SK-MEL-5 (cell line): ENCODE measurements around the gene PRDM5. TPM values are rescaled to one million over a fixed set of nuclear protein-coding genes. Genes with fewer than 3 reads are reported as not detected.
A peak's percentile ranks its signal among the peaks of the same experiment; 100 is the strongest.

Source experiments
- DNase-seq: peaks from one replicate; pipeline ENCODE4 v3.0.0-alpha.2; 2016; ENCODE audit warnings: low read depth, low spot score
- in situ Hi-C: cut with HindIII; loops from 2 replicates; pipeline ENCODE4 v1.10.0; 2016; ENCODE audit warnings: low sequenced_read_pairs, high pct_unique_total_duplicates, low pct_unique_long_range_greater_than_20kb
- total RNA-seq: library from RNA; depleted of rRNA; stranded (reverse); fragments of >200 nt; shearing (Covaris generic); gene quantifications from 2 replicates; pipeline ENCODE4 v1.2.3, GENCODE V29; 2014

The PRDM5 gene
- total RNA-seq, 1 experiment from 2014 or later = 7.8 TPM

DNA sequence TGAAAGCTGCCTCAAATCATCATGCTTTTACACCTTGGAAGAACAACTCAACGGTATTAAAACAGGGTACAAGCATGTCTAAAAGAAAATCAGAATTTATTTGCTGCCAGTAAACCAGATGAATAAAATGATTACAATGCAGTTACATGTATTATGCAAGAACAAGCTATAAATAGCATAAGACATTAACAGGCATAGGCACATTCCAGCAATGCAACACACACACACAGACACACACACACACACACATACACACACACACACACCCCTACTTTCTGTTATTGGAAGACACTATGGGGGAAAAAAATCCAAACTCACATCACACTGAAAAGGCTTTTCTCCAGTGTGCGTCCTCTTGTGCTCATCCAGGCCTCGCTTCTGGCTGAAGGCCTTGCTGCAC is 212.5 kb downstream of the PRDM5 start:
- DNase-seq = no peak

DNA sequence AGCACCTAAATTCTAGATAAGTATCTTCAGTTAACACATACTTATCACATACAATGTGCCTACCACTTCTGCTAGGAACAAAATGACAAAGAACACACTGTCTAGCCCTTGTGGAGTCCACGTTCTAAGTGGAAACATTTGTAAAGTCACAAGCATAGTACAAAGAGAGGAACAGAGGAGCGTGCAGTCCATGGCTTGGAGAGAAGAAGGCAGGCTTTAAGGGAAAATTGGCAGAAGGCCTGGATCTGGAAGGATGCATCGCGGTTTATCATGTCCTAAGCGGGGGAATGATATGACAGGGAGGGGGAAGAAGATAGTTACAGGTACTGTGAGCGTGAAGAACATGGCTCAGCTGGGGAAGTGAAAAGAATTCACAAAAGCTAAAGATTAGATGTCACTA is 218.0 kb downstream of the PRDM5 start:
- DNase-seq = peak; percentile 41
- in situ Hi-C loops = no loop called here

More for the DNA sequence above, 212.5 kb downstream of the PRDM5 start:
- in situ Hi-C loops = no loop called here

DNA sequence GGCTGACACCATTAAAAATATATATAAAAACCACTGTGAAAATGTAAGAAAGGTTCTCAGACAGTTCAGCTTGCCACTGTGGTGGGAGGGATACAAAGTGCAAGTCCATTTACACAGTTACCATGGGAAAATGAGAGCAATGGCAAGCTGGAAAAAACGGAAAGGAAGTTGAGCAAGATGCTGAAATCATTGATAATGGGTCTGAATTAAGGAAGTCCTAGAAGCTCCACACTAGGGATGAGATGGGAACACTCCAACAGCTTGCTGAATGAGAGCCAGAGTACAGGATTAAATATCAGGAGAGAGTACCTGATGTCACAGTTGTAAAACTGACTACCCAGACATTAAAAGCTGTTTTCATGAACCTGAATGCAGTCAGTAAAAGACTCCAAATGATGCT is 218.6 kb downstream of the PRDM5 start:
- no peak for DNase-seq
- in situ Hi-C loops = no loop called here

DNA sequence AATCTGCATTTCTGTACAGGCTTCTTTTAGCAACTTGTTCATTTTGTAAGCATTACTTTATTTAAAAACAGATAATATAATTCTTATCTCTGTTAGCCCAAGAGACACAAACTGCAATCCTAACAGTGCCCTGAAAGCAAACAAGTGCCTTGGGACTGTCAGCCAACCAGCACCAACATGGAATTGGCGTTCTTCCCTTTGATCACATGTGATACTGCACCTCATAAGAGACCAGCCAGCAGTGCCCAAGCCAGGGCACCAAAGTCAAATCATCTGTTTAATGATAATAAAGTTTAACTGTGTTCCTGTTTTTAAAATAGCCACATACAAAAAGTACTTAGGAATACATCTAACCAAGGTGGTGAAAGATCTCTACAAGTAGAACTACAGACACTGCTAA is 223.2 kb downstream of the PRDM5 start:
- no peak for DNase-seq
- in situ Hi-C loops = no loop called here

DNA sequence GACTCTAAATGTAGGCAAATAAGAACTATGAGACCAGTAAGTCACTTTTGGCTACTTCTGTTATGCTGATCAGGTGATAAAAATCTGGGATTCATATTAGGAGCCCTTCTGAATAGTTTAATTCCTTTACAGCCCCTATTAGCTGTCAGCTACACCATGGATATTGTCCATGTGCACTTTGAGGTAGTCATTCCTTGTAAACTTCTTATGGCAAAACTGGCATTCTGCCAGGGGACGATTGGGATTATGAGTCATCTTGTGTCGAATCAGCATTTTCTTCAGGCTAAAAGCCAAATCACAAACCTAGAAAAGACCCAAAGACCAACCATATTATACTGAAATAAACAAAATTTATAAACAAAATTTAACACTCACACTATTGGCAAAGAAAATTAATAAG is 227.6 kb downstream of the PRDM5 start:
- peak; percentile 37 for DNase-seq
- in situ Hi-C loops = no loop called here

DNA sequence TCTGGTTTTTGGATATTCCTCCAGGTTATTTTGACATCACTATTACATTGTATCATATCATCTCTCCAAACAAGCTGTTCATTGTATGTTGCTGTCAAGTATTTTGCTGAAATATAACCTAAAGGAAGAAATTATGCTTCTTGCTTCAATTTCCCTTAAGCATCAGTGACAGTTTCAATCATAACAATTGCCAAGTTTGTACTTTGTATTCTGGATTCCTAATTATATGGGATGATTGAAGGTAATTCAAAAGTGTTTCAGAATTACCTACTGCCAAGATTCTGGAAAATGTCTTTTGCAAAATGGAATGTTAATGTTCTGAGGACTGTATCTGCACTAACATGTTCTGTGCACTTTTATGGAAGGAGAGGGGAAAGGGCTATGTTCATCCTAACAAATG is 228.7 kb downstream of the PRDM5 start:
- peak; percentile 39 for DNase-seq
- in situ Hi-C loops = no loop called here

DNA sequence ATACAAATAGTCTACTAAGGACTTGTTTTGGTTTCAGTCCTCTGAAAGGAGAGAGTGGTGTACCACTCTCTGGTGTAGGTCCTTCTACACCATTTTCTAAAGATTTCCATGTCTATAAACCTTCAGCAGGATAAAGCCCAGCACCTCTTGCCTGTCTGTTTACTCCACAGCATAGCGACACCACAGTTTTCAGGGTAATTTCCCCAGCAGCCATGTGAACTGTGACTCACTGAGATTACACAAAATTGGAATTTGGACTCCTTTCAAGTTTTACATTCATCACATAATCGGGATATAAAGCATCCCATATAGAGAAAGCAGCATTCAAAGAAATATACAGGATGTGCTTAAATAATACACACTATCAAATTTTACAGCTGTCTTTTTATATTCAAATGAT is 229.6 kb downstream of the PRDM5 start:
- in situ Hi-C loops = no loop called here
- peak; percentile 67 for DNase-seq

DNA sequence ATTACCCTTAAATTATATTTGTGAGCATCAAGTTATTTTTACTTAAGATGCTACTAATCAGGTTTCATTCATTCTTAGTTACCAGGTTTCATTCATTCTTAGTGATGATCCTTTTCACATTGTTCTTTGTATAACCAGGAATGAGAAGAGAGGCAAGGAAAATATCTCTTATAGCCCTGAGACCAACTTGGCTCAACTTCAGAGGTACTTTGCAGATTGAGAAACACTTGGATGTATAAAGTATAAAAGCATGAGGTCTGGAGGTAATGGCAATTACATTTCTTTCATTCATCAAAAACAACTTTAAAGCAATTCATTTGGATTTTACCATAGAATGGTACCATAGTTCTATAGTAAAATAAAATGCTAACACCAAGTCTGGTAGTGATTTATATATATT is 231.0 kb downstream of the PRDM5 start:
- in situ Hi-C loops = no loop called here
- DNase-seq = no peak

DNA sequence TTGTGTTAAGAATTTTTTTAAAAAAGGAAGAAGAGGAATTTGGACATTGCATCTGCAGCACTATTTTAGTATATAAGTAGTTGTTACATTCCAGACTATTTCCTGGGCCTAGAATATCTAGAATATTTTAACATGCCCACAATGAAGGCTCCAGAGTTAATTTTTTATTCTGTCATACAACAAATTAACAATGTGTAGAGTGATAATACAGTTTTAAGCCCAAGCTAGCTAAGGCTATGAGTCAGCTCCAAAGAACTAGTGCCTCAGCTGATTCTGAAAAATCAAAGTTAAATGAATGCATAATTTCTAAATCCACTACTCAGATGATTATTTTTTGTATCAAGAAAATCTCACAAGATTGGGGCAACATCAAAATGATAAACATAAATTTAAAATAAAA is 231.4 kb downstream of the PRDM5 start:
- in situ Hi-C loops = no loop called here

DNA sequence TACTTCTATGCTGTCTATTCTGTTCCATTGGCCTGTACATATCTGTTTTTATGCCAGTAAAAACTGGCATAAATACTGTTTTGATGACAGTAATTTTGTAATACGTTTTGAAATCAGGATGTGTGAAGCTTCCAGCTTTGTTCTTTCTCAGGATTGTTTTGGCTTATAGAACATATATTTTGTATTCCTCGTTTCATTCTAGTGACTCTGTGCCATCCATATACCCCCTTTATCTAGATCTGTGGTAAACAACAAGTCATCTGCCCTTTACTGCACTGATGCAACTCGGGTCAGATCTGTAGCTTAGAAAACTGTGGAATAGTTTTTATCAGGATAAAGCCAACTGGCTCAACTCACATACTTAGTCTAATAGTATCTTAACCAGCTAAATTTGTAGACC is 233.7 kb downstream of the PRDM5 start:
- in situ Hi-C loops = no loop called here
- DNase-seq = no peak

More for the DNA sequence above, 231.4 kb downstream of the PRDM5 start:
- no peak for DNase-seq

DNA sequence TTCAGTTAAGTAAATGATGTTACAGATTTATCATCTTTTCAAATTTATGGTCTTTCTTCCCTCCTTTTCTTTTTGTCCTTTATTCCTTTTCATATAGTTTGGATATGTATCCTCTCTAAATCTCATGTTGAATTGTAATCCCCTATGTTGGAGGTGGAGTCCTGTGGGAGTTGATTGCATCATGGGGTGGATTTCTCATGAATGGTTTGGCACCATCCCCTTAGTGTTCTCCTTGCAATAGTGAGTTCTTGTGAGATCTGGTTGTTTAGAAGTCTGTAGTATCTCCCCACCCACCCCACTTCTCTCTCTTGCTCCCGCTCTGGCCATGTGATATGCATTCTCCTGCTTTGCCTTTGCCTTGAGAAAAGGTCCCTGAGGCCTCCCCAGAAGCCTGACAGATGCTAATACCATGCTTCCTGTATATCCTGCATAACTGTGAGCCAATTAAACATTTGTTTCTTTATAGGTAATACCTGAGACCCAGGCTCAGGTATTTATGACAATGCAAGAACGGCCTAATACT is 236.7 kb downstream of the PRDM5 start:
- no peak for DNase-seq
- in situ Hi-C loops = no loop called here

DNA sequence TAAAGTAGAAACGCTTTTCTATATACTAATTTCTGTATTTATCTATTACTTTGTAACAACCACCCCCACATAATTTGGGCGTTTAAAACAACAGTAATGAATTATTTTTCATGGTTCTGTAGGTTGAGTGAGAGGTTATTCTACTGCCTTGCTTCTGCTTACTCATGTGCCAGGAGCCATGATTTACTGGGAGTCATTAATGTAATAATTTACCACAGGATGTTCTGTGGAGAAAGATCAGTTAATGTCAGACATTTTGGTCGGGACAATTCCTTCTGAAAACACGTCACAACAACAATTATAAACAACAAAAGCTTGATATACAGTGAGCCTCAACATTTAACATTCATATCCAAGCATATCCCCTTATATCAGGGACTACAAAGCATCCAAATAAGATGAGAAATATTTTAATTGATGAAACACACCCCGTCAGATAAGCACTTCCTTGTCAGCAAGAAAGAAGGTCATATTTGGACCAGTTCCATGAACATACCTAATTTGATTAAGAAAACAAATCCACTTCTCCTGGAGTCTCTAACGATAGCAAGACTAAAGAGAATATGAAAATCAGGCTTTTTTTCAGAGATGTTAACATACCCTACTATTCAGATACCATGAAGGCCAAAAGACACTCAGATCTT is 238.5 kb downstream of the PRDM5 start:
- DNase-seq = no peak
- in situ Hi-C loops = no loop called here

DNA sequence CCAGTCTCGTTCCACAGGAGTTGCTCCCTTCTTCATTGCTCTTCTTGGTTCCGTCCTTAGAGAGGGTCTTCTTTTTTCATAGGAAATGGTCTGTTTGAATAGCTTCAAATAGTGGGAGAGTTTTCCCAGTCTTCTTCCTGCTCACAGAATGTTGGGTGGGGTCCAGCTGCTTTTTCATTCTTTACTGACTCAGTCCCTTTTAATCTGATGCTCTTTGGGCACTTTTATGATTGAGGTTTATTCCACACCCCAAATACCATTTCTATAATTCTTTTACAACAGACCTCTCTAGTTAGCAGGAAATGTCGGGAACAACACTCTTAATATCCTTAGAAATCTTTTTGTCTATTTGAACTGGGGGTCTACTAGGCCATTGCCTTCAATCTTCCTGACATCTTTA is 239.5 kb downstream of the PRDM5 start:
- DNase-seq = no peak
- in situ Hi-C loops = no loop called here

DNA sequence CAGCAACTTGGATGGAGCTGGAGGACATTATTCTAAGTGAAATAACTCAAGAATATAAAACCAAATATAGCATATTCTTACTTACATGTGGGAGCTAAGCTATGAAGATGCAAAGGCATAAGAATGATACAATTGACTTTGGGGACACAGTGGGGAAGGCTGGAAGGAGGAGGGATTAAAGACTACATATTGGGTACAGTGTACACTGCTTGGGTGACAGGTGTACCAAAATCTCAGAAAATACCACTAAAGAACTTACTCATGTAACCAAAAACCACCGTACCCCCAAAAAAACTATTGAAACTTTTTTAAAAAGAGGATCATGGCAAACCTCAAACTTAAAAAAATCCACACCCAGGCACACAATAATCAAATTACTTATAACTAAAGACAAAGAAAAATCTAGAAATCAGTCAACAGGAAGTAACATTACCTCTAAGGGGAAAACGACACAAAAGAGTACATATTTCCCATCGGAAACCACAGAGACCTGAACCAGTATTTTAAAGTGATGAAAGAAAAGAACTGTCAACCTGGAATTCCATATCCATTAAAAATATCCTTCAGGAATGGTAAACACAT is 241.8 kb downstream of the PRDM5 start:
- in situ Hi-C loops = no loop called here
- no peak for DNase-seq

DNA sequence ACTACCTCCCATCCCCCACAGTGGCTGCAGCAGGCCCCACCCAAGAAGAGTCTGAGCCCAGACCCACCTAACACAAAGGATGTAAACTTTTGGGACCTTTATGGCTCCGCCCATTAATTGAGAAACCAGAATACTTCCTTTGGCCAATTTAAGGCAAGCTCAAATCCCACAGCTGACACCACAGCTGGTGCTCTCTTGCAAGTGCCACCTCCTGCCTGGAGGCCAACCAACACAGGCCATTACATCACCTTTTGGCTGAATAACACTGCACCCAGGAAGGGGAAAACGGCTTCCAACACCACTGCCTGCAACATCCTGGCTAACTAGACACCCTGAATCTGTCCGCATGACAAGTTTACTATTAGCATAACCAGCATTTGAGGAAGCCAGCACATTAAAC is 248.8 kb downstream of the PRDM5 start:
- no peak for DNase-seq
- in situ Hi-C loops = no loop called here

DNA sequence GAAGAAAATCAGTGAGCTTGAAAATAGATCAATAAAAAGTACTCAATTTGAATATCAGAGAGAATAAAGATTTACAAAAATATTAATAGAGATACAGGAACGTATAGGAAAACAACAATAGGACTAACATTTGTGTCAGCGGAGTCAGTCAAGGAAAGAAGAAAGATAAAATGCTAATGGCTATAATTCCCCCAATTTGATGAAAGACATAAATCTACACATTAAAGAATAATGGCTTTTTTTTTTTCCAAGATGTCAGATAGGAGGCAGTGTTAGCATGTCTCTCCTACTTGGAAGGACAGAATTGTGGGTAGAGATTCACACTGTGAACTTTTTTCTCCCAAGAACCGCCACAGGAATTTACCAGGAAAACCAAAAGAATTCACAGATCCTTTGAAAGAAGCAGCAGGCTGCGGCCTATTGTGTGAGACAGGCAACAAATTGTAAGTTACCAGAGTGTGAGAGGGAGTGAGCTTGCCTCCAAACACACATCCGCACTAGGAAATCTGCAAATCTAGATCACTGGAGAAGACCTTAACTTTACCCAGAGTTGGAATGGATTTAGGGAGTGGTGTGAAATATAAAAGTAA is 249.9 kb downstream of the PRDM5 start:
- no peak for DNase-seq
- in situ Hi-C loops = no loop called here

DNA sequence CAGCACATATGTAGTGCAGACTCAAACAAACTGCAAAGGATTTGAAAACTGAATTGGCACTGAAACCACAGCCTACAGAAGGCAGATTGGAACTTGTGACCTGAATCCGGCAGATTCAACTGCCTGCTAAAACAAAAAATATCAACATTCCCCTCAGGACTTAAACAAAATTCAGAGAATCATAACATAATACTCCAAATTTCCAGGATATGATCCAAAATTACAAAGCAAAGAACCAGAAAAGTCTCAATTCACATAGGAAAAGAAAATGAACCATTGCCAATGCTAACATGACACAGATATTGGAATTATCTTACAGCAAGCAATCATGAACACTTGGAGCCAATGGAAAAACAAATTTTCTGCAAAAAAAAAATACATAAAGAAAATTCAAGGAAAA is 250.4 kb downstream of the PRDM5 start:
- DNase-seq = no peak
- in situ Hi-C loops = no loop called here

DNA sequence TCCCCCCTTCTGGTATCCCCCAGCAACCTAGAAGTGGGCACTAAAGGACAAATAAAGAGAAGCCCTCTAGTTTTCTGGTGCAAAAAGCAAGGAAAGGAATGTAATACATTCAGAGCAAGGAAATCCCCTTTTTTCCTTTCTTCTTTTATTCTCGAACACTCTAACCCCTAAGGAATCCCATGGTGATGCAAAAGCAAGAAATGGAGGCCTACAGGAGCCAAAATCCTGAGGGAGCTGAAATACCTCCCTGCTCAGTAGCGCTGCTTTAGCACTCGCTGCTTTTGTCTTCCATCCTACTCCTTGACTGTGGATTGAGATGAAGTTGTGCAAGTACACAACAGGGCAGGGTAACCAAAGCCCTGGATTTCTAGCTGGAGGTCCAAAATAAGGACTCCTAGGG is 251.0 kb downstream of the PRDM5 start:
- in situ Hi-C loops = no loop called here
- DNase-seq = no peak

DNA sequence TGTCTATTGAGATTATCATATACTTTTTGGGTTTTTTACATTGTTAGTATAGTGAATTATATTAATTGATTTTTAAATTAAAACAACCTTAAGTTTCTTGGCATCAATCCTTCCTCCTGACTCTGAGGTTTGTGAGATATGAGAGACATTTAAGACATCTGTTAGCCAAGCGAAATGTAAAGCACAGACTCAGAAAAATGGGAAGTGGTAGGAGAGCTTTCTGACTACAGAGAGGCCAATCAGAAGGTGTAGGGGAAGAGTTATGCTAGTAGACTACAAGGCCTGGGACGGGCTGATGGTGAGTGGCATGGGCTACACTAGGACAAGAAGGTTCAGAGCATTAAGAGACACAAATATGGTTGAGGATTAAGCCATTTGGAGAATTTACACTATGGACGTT is 255.4 kb downstream of the PRDM5 start:
- in situ Hi-C loops = no loop called here
- no peak for DNase-seq
